GM12892 (cell line): ENCODE results near the gene GPALPP1.

Experiments
- POLR2A ChIP-seq: IDR thresholded peaks from 2 replicates; pipeline ENCODE4 v1.6.1; 2011; ENCODE audit warnings: low read depth, low read length, control low read depth
- TAF1 ChIP-seq: IDR thresholded peaks from 2 replicates; pipeline ENCODE4 v1.6.1; 2011; ENCODE audit warnings: low read depth, mild to moderate bottlenecking, control low read depth, low read length, borderline replicate concordance

- no peak for TF ChIP-seq POLR2A
- TF ChIP-seq TAF1 = no peak
Observed at GRCh38 chr13:44976196-44976595, 13.1 kb upstream of the GPALPP1 start.
